ENCODE results near the gene IGDCC3.

GRCh38 chr15:65286069-65286703 lies 91.6 kb downstream of the IGDCC3 start:
- TF ChIP-seq, protein P1, sequence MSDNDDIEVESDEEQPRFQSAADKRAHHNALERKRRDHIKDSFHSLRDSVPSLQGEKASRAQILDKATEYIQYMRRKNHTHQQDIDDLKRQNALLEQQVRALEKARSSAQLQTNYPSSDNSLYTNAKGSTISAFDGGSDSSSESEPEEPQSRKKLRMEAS (IDR thresholded peaks at IDR 0.05; ENCODE audit: low read depth, low read length): no peak
- TF ChIP-seq POLR2A (IDR thresholded peaks at IDR 0.05; ENCODE audit: extremely low read depth, insufficient read length) (no peak), CTCF (IDR thresholded peaks at IDR 0.05; ENCODE audit: low read depth, low read length) (no peak), MYC (IDR thresholded peaks at IDR 0.05; ENCODE audit: low read depth, low read length) (no peak)

Measured in NB4 (cell line).